Stimulated activated naive B cell treated with anti-CD40 and anti-IgM and Interleukin-4, amounts not matched to agents 10 μg/mL and 1 μg/mL and 100 μg/mL, for 72 hours (primary cell): ENCODE data around the gene LYPD4.

ENCODE experiments used
- ATAC-seq, 2 donors: fragments of 150-1000 bp; cut with Tn5 transposase; replicated peaks; 2 replicates each; pipeline ENCODE4 v1.10.0; 2021; ENCODE audit warnings: moderate library complexity in 1 of 2
- DNase-seq: peaks from one replicate; pipeline ENCODE4 v3.0.0; 2021
- H3K27ac Mint-ChIP-seq: one replicate; pipeline ENCODE4 v1.8.0; 2022; ENCODE audit warnings: mild to moderate bottlenecking, mixed read lengths
- H3K27me3 Mint-ChIP-seq, 2 donors: one replicate each; pipeline ENCODE4 v1.8.0; 2022; ENCODE audit warnings: mixed read lengths in 2 of 2
- H3K36me3 Mint-ChIP-seq, 2 donors: one replicate each; pipeline ENCODE4 v1.8.0; 2022; ENCODE audit warnings: mixed read lengths in 2 of 2, mild to moderate bottlenecking in 1 of 2
- H3K4me1 Mint-ChIP-seq, 2 donors: one replicate each; pipeline ENCODE4 v1.8.0; 2022; ENCODE audit warnings: mixed read lengths in 2 of 2, mild to moderate bottlenecking in 1 of 2
- H3K4me3 Mint-ChIP-seq, 2 donors: one replicate each; pipeline ENCODE4 v1.8.0; 2022; ENCODE audit warnings: mild to moderate bottlenecking in 2 of 2, mixed read lengths in 2 of 2, moderate library complexity in 1 of 2
- H3K9me3 Mint-ChIP-seq, 2 donors: one replicate each; pipeline ENCODE4 v1.8.0; 2022; ENCODE audit warnings: mixed read lengths in 2 of 2, mild to moderate bottlenecking in 1 of 2

LYPD4 gene

DNA sequence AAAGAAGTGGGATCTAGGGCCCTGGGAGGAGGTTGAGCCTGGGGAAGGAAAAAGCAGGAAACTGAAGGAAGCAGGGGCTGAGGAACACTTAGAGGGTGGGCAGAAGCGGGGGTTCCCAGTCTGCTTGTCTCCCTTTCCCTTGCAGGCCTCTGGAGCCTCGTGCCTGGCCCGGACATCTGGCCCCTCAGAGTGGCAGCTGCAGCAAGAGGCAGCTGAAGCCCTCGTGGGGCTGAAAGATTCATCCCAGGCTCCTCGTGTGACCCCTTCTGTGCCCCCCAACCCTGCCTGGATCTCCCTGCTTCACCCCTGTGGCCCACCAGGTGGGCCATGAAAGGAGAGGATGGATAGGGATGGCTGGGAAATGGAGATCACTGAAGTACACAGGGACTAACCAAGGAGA lies 5.9 kb upstream of the LYPD4 start:
- DNase-seq = no peak
- H3K27ac Mint-ChIP-seq = no peak overlapping the region
- no peaks in the 10 kb centered on the region for H3K36me3 Mint-ChIP-seq
- H3K9me3 Mint-ChIP-seq = no peaks in the 10 kb centered on the region
- no peak for ATAC-seq
- H3K27me3 Mint-ChIP-seq = peaks cover 4 to 7% of the 10 kb centered on the region in 2 donors
- peaks cover 2 to 5% of the 10 kb centered on the region in 2 donors for H3K4me1 Mint-ChIP-seq
- no peak overlapping the region for H3K4me3 Mint-ChIP-seq

DNA sequence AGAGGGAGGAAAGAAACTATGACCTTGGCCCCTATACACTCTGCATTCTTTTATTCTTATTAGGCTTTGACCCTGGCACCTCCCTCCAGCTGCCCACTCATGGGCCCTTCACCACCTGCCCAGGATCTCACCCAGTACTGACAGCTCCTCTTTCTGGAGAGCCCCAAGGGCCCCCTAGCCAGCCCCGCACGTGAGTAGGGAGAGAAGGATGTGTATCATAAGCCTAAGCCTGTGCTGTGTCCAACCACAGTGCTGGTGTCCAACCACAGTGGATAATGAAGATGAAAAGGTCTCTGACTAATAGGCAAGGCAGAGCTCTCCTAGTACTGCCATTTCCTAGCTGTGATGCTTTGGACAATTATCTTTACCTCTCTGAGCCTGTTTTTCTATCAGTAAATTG lies 4.6 kb upstream of the LYPD4 start:
- Mint-ChIP-seq H3K36me3 (peaks cover 0 to 2% of the 10 kb centered on the region in 2 donors), H3K27me3 (peaks cover 7 to 9% of the 10 kb centered on the region in 2 donors), H3K4me3 (no peak overlapping the region), H3K27ac (no peak overlapping the region), H3K4me1 (peaks cover 2 to 5% of the 10 kb centered on the region in 2 donors), H3K9me3 (peaks cover 3% of the 10 kb centered on the region in 2 donors)
- no peak for DNase-seq
- ATAC-seq = no peak

DNA sequence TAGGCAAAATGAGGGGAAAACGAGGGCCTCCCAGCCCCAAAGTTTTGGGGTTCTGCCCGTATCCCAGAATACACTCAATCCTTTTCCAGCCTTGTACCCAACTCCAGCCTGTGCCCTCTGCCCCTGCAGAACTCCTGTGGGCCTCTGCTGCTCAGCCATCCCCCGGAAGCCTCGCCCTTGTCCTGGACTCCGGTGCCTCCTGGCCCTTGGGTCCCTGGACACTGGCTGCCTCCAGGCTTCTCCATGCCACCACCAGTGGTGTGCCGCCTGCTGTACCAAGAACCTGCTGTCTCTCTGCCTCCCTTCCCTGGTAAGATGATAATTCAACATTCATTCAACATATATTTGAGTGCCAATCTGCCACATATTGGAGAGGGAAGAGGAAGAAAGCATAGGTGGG lies 4.2 kb upstream of the LYPD4 start:
- peaks cover 11 to 13% of the 10 kb centered on the region in 2 donors for H3K27me3 Mint-ChIP-seq
- H3K4me3 Mint-ChIP-seq = no peak overlapping the region
- H3K4me1 Mint-ChIP-seq = peaks cover under 1 to 3% of the 10 kb centered on the region in 2 donors
- H3K36me3 Mint-ChIP-seq = peaks cover 0 to 6% of the 10 kb centered on the region in 2 donors
- H3K27ac Mint-ChIP-seq = peak overlapping the region; percentile 33
- DNase-seq (no peak), ATAC-seq (no peak)
- H3K9me3 Mint-ChIP-seq = peaks cover 5 to 7% of the 10 kb centered on the region in 2 donors

DNA sequence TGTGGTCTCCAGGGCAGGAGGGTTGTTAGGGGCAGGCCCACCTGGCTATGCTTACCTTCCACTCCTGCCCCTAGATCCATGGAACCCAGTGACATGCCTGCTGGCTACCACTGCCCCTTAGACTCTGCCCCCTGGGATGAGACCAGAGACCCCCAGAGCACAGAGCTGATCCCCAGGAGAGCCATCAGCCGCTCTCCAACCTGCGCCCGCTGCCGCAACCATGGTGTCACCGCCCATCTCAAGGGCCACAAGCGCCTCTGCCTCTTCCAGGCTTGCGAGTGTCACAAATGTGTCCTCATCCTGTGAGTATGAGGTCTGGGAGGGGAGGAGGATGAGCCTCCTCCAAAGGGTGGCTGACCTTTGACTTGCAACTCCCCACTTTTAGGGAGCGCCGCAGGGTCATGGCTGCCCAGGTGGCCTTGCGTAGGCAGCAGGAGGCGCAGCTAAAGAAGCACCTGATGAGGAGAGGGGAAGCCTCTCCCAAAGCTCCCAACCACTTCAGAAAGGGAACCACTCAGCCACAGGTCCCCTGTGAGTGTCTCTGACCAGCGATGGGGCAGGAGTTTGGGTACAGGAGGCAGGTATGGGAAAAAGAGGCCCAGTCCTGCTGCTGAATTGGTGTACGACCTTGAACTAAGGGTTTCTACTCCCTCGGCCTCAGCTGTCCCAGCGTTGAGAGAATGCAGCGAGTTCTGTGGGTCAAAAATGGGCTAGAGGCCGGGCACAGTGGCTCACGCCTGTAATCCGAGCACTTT lies 3.0 kb upstream of the LYPD4 start:
- Mint-ChIP-seq H3K4me1 (no peaks in the 10 kb centered on the region), H3K9me3 (peaks cover 5 to 9% of the 10 kb centered on the region in 2 donors), H3K27ac (no peak overlapping the region), H3K4me3 (no peak overlapping the region), H3K27me3 (peaks cover 15 to 16% of the 10 kb centered on the region in 2 donors), H3K36me3 (peaks cover 0 to 8% of the 10 kb centered on the region in 2 donors)
- no peak for DNase-seq
- ATAC-seq = no peak

DNA sequence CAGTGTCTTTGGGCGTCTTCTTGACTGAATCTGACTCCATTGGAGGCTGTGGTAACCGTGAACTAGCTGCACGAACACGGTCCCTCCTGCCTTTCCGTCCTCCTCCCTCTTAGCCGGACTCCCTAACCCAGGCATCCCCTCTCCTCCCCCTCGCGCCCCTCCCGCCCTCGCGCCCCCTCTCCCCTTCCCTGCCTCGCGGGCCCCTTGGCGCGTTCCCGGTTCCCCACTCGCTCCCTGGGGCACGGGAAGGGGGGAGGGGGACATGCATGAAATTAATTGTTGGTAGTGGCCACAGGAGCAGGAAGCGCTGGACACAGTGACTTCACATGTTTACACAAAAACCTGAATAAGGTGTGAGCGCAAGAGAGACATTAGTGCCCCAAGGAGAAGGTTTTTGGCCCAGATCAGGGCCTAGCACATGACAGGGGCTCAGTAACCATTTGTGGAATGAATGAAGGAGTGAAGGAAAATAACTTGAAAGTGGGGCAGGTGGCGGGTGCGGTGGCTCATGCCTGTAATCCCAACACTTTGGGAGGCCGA lies 638 bp upstream of the LYPD4 start:
- H3K4me1 Mint-ChIP-seq = no peaks in the 10 kb centered on the region
- DNase-seq (no peak), ATAC-seq (no peak)
- no peak overlapping the region for H3K4me3 Mint-ChIP-seq
- peaks cover 5 to 9% of the 10 kb centered on the region in 2 donors for H3K9me3 Mint-ChIP-seq
- peaks cover 0 to 8% of the 10 kb centered on the region in 2 donors for H3K36me3 Mint-ChIP-seq
- no peak overlapping the region for H3K27ac Mint-ChIP-seq
- peaks cover 16 to 18% of the 10 kb centered on the region in 2 donors for H3K27me3 Mint-ChIP-seq

DNA sequence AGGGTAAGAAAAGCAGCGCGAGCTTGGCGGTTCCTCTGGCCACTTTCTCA lies 343 bp upstream of the LYPD4 start, which contains the start of gene DMRTC2:
TSS of gene DMRTC2 (plus strand) at position 42 of the 50 bp plus-strand sequence. CDS start 2,387 bp downstream, outside the sequence.
- Mint-ChIP-seq H3K27me3 (peaks cover 16 to 20% of the 10 kb centered on the region in 2 donors), H3K36me3 (peaks cover 0 to 8% of the 10 kb centered on the region in 2 donors), H3K4me3 (no peak within 1 kb of the TSS), H3K9me3 (peaks cover 5 to 9% of the 10 kb centered on the region in 2 donors), H3K27ac (no peak within 1 kb of the TSS), H3K4me1 (no peaks in the 10 kb centered on the region)
- ATAC-seq = no peak
- no peak for DNase-seq

DNA sequence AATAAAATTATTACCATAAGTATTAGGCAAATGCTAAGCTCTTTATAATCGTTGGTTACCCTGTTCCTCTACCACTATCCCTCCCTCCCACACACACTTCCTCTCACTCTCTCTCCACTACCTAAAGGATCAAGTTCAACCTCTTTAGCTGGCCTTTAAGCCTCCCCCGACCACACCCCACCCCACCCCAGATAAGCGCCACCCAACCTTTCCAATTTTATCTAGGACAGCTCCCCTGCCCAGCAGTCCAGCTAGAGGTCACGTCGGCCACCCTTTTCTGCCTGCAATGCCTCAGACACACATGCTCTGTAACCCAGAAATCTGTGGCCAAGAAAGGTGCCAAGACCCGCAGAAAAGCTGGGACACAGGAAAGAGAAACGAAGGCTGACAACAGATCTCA lies 1.1 kb downstream of the LYPD4 start:
- Mint-ChIP-seq H3K4me1 (no peaks in the 10 kb centered on the region), H3K4me3 (no peak overlapping the region), H3K27me3 (peaks cover 23 to 30% of the 10 kb centered on the region in 2 donors), H3K9me3 (peaks cover 5 to 9% of the 10 kb centered on the region in 2 donors), H3K36me3 (peaks cover 0 to 8% of the 10 kb centered on the region in 2 donors), H3K27ac (peak overlapping the region; percentile 31)
- no peak for DNase-seq
- no peak for ATAC-seq

DNA sequence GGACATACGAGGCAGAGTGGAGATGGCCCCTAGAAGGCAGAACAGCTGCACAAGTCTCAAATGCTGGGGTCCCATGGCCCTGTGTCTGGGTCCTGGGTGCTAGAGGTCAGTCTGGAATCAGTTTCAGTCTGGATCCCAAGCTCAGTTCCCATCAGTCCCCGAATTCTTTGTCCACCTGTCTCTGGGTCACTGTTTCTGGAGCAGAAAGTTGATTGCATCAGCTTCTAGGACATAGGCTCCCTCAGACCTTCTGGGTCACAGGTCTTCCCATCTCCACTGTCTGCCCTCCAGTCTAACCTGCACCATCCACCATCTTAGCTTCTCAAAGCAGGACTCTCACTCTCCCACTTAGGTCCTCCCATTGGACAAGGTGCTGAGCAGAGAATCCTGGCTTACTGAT lies 5.3 kb downstream of the LYPD4 start:
- H3K27me3 Mint-ChIP-seq = peaks cover 33 to 49% of the 10 kb centered on the region in 2 donors
- peaks cover 0 to 6% of the 10 kb centered on the region in 2 donors for H3K4me1 Mint-ChIP-seq
- ATAC-seq (no peak), DNase-seq (no peak)
- H3K4me3 Mint-ChIP-seq = no peak overlapping the region
- peaks cover 3 to 7% of the 10 kb centered on the region in 2 donors for H3K9me3 Mint-ChIP-seq
- no peak overlapping the region for H3K27ac Mint-ChIP-seq
- H3K36me3 Mint-ChIP-seq = peaks cover 0 to 7% of the 10 kb centered on the region in 2 donors

DNA sequence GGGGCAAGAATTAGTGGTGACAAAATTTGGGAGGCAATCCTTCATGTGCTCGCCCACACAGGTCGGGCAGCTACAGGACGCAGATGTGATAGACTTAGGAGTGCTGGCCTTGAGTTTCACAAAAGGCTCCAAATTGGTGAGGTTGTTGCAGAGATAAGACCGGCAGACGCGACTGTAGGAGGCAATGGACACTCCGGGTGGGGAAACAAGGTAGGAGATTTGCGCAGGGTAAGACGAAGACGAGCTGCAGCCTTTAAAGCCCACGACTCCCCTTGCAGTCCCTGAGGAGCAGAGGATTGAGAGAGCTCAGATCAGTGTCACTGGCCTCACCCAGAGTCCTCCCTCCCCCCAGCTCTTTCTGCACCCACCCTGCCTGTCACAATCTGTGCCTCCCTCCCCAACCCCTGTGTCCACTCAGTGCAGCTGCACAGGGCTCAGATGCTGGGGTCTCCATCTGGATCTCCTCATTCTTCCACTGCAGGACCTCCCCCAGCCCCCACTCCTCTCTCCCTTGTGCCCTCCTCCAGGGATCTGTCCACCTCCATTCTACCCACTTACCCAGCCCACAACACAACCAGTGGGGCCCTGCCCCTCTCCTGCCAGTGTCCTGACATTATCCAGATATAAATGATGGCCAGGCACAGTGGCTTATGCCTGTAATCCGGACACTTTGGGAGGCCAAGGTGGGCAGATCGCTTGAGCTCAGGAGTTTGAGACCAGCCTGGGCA lies 6.3 kb downstream of the LYPD4 start:
- Mint-ChIP-seq H3K27me3 (peaks cover 24 to 41% of the 10 kb centered on the region in 2 donors), H3K4me1 (peaks cover 0 to 6% of the 10 kb centered on the region in 2 donors), H3K36me3 (no peaks in the 10 kb centered on the region), H3K27ac (no peak overlapping the region), H3K4me3 (no peak overlapping the region), H3K9me3 (no peaks in the 10 kb centered on the region)
- no peak for DNase-seq
- ATAC-seq = no peak

DNA sequence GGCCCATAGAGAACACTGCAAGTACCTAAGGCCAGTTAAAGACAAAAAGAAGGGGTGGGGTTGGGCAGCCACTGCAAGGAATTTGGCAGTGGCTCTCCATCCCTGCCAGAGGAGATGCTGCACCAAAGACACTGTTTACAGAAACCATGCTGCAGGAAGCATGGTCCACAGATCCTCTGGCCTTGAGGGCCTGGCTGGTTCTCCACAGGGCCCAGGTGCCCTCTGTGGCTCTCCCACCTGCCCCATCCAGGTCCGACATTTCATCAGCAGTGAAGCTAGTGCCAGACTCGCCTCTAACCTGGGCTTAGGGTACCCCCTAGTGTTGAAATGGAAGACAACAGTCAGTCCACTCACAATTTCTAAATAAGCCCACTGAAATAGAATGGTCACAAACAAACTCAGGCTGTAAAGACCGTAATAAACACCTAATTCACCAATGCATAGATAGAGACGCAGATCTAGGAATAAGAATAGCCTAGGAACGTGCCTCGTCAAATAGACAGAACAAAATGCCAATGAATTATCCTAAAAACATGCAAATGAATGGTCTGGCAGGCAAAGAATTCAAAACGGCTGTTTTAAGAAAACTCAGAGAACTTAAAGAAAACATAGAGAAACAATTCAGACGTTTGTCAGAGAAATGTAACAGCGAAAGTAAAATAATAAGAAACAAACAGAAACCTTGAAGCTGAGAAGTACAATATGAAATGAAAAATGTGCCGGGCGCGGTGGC lies 23.3 kb downstream of the LYPD4 start:
- peak; percentile 53 for DNase-seq
- H3K36me3 Mint-ChIP-seq = no peaks in the 10 kb centered on the region
- peak overlapping the region; percentile 14 for H3K27ac Mint-ChIP-seq
- H3K4me1 Mint-ChIP-seq = peaks cover 5% of the 10 kb centered on the region in 2 donors
- ATAC-seq = peak; percentile 97
- no peak overlapping the region for H3K4me3 Mint-ChIP-seq
- no peaks in the 10 kb centered on the region for H3K9me3 Mint-ChIP-seq
- H3K27me3 Mint-ChIP-seq = peaks cover 8 to 20% of the 10 kb centered on the region in 2 donors

DNA sequence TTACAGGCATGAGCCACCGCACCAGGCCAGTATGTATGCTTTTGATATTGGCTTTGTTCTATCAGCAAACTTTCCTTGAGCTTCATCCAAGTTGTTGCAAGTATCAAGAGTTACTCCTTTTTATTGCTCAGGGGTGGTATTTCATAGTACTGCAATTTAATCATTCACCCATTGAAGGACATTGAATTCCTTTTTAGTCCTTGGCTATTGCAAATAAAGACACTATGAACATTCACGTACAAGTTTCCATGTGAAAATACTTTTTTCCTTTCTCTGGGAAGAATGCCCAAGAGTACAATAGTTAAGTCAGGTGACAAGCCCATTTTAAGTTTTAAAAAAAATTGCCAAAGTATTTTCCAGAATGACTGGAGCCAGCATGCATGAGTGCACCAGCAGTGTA lies 27.7 kb downstream of the LYPD4 start:
- DNase-seq (no peak), ATAC-seq (no peak)
- H3K9me3 Mint-ChIP-seq = no peaks in the 10 kb centered on the region
- no peak overlapping the region for H3K27ac Mint-ChIP-seq
- peaks cover 0 to 2% of the 10 kb centered on the region in 2 donors for H3K36me3 Mint-ChIP-seq
- peaks cover 11 to 16% of the 10 kb centered on the region in 2 donors for H3K4me1 Mint-ChIP-seq
- H3K4me3 Mint-ChIP-seq = no peak overlapping the region
- H3K27me3 Mint-ChIP-seq = peaks cover 9 to 12% of the 10 kb centered on the region in 2 donors

DNA sequence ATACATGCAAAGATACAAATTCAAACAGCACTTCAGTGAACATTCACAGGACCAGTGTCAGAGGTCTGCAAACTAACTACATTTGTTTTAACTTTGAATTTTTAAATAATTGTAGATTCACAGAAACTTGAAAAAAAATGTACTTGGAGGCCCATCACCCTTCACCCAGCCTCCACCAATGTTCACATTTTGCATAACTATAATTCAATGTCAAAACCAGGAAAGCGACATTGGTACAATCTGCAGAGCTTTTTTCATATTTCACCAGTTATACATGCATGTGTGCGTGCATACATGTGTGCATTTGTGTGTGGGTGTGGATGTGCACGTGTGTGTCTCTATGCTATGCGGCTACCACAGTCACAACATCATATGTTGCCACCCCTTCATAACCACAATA lies 29.2 kb downstream of the LYPD4 start:
- no peak overlapping the region for H3K4me3 Mint-ChIP-seq
- peaks cover 0 to 2% of the 10 kb centered on the region in 2 donors for H3K36me3 Mint-ChIP-seq
- no peak overlapping the region for H3K27ac Mint-ChIP-seq
- H3K9me3 Mint-ChIP-seq = no peaks in the 10 kb centered on the region
- peaks cover 5 to 8% of the 10 kb centered on the region in 2 donors for H3K27me3 Mint-ChIP-seq
- DNase-seq (no peak), ATAC-seq (no peak)
- H3K4me1 Mint-ChIP-seq = peaks cover 19 to 26% of the 10 kb centered on the region in 2 donors

DNA sequence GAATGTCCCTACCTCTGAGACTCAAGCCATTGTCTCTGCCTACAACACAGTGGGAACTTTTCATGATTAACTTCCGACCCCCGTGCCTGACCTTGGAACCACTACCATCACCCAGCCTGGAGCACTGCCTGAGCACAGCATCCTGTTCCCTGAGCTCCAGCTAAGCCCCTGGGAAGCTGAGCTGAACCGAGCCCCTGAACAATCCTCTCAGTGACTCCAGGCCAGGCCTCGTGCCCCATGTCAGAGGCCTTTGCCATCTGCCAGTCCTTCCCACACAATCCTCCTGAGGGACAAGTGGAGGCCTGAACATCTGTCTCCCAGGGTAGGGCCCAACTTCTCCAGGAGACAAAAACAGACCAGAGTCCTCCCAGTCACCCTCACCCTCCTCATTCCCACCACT lies 30.6 kb downstream of the LYPD4 start:
- Mint-ChIP-seq H3K4me3 (no peak overlapping the region), H3K4me1 (peaks cover 21 to 38% of the 10 kb centered on the region in 2 donors), H3K27ac (no peak overlapping the region), H3K27me3 (peaks cover 5 to 17% of the 10 kb centered on the region in 2 donors), H3K36me3 (peaks cover 0 to 2% of the 10 kb centered on the region in 2 donors), H3K9me3 (no peaks in the 10 kb centered on the region)
- ATAC-seq (no peak), DNase-seq (no peak)

DNA sequence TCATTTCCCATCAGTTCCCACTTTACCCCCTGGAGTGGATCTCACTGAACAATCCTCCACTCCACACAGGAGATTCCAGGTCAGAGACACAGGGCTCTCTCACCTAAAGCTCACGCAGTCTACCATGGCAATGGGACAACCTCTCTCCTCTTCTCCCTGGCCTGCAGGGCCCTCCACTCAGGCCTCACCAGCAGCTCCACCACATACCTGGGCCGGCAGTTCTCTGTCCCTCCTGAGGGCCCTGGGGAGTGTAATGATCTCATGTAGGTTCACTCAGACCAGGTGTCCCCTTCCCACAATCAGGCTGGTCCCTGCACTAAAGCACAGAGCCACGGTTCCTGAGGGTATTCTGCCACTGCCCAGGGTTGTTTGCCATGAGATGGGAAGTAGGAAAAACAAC lies 32.5 kb downstream of the LYPD4 start:
- H3K9me3 Mint-ChIP-seq = no peaks in the 10 kb centered on the region
- H3K4me3 Mint-ChIP-seq = no peak overlapping the region
- H3K27me3 Mint-ChIP-seq = peaks cover 5 to 17% of the 10 kb centered on the region in 2 donors
- H3K36me3 Mint-ChIP-seq = peaks cover 0 to 2% of the 10 kb centered on the region in 2 donors
- ATAC-seq (no peak), DNase-seq (no peak)
- no peak overlapping the region for H3K27ac Mint-ChIP-seq
- H3K4me1 Mint-ChIP-seq = peaks cover 23 to 41% of the 10 kb centered on the region in 2 donors
